Measurements from ENCODE around the gene RBMY1B.
"Not testable (repeated sequence)": the region's sequence is repeated elsewhere in the genome, so short reads cannot be mapped to it uniquely, and the experiment has no call there.

Gene RBMY1B

GRCh38 chrY:21511038-21511437 is at the start of gene RBMY1B:
TSS of gene RBMY1B (plus strand) at chrY:21511338. CDS start at chrY:21513351, 2,013 bp downstream.
- DNase-seq (ENCODE audit: extremely low read depth in 1 of 2, low read depth in 1 of 2): not testable (repeated sequence)

- not testable (repeated sequence) for DNase-seq (ENCODE audit: extremely low read depth in 1 of 2, low read depth in 1 of 2)
These were observed 48.2 kb upstream of the RBMY1B start for GRCh38 chrY:21462915-21463314.

- DNase-seq (ENCODE audit: extremely low read depth in 1 of 2, low read depth in 1 of 2): no peak
These were observed 28.2 kb upstream of the RBMY1B start for GRCh38 chrY:21482967-21483366.

- DNase-seq (ENCODE audit: extremely low read depth in 1 of 2, low read depth in 1 of 2): not testable (repeated sequence)
These were observed 23.4 kb downstream of the RBMY1B start, which contains the start of gene RBMY1A1 for GRCh38 chrY:21534579-21534978. TSS of gene RBMY1A1 (plus strand) at chrY:21534879. CDS start at chrY:21536892, 2,013 bp downstream.

- not testable (repeated sequence) for DNase-seq (ENCODE audit: extremely low read depth in 1 of 2, low read depth in 1 of 2)
These were observed 48.3 kb downstream of the RBMY1B start for GRCh38 chrY:21559316-21559984.
